Middle frontal gyrus (tissue), 1 donor: ENCODE measurements around the gene SRPK2.
"Not testable (repeated sequence)": the region's sequence is repeated elsewhere in the genome, so short reads cannot be mapped to it uniquely, and the experiment has no call there.

Source experiments
- DNase-seq: peaks from one replicate; pipeline ENCODE4 v3.0.0-alpha.2; 2015; ENCODE audit warnings: low spot score; ENCODE audit errors: extremely low spot score

The SRPK2 gene

DNA sequence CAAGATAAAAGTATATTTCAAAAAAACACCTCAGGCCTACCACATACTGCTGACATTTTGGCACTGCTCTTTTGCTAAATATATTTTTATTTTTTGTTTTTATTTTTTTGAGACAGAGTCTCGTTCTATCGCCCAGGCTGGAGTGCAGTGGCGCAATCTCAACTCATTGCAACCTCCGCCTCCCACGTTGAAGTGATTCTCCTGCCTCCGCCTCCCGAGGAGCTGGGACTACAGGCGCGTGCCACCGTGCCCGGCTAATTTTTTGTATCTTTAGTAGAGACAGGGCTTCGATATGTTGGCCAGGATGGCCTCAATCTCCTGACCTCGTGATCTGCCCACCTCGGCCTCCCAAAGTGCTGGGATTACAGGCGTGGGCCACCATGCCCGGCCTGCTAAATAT is 193.8 kb downstream of the SRPK2 start:
- DNase-seq = not testable (repeated sequence)

DNA sequence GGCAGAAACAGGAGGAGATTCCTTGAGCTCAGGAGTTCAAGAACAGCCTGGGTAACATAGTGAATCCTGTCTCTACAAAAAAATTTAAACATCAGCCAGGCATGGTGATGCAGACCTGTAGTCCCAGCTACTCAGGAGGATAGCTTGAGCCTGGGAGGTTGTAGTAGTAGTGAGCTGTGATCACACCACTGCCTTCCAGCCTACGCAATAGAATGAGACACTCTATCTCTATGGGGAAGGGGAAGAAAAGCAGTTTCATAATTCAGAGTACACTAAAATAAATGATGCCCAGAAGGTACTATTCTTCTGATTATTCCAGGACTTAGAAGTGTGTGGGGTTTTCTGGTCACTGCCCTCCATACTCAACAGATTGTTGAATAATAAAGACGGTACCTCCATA is 197.4 kb downstream of the SRPK2 start:
- no peak for DNase-seq

DNA sequence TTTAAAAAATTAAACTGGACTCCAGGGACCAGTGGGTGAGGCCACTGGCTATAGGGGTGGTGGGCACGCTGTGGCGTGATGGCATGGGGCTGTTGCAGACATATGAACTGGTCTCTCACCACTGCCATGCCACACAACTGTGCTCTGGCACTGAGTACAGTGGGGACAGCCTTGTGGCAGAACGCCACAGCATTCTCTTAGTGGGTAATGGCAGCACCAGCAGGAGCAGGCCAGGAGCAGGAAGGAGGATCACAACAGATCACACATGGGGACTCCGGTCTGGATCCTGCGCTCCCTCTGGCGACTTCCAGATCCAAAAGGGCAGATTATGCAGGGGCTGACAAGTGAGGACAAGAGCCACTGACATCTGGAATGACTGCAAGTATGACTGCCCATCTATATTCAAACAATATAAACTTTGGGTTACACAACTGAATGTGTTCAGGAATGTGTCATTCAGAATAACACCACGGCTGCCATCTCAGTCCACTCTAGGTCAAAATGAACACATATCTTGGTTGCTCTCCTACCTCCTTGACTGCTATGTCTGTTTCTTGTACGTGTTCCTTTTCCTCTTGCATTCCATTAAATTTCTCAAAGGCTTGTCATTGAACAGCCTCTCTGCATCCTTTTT is 198.7 kb downstream of the SRPK2 start:
- no peak for DNase-seq

DNA sequence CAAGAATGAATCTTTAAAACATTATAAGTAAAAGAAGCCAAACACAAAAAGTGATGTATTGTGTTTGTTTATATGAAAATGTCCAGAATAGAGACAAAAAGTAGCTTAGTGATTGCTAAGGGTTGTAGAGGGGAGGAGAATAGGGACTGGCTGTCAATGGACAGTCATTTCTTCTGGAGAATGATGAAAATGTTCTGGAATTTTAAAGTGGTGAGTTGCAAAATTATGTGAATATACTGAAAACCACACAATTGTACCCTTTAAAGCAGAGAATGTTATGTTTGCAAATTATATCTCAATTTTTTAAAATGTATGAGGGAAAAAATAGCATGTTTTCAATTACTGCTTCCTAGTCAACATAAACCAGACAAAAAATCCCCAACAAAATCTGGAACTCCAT is 200.5 kb downstream of the SRPK2 start:
- DNase-seq = no peak

DNA sequence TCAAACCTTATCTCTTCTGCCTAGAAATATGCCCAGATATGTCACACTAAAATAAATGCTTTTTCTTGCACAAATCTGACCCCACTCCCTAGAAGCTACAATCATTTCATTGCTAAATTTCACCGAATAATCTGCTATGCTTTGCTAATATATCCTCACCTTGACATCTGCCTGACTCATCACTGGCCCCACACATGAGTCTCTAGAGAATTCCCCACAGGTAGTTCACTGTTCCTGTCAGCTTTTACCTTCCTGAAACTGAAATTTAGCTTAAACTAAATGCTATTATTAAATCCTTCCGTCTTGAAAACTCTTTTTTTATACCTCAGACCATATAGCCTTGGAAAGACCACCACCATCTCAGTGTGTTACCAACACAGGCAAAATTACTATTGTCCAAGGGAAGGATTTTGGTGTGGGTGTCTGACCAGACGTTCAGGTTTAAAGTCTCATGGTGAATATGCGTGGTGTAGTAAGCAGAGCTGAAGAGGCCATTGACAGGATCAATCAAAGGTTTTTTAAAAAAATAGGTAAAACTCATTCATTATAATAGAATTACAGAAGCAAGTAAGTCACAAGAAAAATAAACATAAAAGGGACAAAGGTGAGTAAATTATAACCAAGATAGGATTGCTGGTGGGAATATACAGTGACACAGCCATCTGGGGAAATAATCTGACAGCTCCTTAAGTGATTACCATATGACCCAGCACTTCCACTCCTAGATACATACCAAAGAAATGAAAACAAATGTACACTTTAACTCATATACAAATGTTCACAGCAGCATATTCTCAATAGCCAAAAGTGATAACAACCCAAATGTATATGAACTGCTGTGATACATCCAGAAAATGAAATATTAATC is 201.2 kb downstream of the SRPK2 start:
- DNase-seq = no peak

DNA sequence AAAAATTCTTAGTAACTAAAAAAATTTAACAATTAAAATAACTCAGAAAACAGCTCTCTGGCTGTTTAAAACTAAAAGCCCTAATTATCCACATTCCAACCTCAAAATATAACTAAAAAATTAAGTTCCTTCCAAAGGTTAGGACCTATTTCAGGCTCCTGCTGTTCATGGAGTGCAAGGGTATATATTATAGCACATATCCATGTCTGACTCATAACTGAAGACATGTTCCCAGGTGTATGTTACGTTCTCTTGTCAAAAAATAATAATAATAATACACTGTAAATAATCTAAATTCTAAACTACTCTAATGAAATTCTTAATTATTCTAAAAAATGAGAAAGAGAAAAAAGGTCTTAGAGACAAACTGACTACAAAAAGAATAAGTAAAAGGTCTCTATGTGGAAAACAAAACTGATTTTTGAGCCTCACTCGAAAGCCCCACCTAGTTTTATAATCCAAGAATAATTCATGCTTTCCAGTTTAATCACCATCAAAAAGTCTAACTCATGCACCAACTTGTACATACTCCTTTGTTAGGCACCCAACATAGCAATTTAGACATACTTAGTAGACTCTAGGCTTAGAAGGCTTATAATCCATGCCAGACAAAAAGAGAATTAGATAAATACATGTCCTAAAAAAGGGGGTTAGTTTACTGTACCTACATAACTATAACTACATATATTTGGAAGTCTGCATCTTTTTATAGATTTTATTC is 203.3 kb downstream of the SRPK2 start:
- no peak for DNase-seq

DNA sequence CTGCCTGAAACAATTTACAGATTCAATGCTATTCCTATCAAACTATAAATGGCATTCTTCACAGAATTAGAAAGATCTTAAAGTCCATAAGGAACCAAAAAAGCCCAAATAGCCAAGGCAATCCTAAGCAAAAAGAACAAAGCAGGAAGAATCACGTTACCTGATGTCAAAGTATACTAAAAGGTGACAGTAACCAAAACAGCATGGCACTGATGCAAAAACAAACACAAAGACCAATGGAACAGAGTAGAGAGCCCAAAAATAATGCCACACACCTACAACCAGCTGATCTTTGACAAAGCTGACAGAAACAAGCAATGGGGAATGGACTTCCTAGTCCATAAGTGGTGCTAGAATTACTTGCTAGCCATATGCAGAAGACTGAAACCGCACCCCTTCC is 208.7 kb downstream of the SRPK2 start:
- DNase-seq = no peak

DNA sequence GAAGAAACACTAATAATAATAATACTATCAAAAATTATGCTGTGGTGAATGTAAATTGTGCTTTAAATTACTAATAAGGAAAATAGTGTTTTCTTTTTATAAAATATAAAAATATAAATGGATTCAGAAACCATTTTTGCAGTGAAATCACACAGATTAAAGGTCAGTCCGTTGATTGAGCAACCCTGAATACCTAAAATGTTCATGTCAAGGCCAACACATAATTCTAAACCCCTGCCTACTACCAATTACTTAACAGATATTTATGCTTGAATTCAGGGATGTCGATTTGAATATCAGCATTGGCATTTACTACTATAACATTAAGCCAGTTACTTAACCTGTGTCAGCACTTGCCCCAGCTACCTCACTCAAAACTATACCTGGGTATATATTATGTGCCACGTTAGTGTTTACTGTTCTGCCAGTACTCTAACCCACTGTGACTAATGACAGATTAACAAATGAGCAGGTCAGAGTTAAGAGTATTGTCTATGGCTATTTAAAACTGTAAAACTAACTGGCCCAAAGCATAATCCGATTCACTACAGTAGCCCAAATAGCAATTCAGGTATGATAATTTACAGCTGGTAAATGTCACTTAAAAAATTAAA is 209.7 kb downstream of the SRPK2 start:
- no peak for DNase-seq

DNA sequence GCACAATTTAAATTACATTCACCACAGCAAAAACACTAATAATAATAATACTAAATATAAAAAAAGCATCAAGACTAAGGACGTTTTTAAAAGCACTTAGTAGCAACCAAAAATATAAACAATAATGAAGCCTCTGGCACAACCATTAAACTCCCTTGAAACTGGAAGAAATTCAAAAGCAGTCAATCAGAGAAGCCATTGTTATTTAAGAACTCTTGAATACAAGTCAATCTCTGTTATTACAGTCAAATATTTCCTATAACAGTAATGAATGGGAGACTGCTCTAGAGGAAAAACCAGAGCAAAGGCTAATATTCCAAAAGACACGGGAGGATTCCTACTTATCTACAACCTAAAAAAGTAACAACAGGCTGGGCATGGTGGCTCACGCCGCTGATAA is 210.5 kb downstream of the SRPK2 start:
- no peak for DNase-seq

DNA sequence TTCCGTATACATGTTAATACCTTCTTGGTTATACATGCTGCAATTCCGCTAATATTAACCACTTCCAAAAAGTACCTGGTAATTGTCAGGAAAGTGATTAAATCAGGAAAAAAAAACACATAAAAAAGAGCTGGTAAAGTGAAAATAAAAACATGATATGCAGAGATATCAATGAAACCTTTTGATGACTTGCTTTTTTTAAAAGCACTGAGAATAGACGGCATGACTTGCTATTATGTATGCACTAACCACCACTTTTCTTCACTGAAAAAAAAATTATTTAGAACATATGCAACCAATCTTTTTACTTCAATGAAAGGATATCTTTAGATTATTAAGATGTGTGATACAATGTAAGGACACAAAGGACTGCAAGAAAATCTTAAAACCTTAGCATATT is 211.7 kb downstream of the SRPK2 start:
- no peak for DNase-seq

DNA sequence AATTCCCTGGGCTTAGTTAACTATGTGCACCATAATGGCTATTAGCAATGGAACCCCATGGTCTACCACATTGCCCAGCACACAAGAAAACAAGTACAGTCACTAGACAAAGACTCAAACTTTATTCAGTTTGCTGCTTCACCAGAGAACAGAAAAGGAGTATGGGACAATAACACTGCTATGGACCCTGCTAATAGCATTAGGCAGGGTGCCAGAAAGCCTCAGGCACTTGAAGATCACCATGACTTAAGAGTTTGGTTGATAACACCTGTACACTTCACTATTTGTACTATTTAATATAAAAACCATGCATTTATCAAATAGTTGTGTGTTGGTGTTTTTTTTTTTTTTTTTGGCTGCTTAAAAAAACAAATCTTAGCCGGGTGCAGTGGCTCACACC is 215.1 kb downstream of the SRPK2 start:
- no peak for DNase-seq

DNA sequence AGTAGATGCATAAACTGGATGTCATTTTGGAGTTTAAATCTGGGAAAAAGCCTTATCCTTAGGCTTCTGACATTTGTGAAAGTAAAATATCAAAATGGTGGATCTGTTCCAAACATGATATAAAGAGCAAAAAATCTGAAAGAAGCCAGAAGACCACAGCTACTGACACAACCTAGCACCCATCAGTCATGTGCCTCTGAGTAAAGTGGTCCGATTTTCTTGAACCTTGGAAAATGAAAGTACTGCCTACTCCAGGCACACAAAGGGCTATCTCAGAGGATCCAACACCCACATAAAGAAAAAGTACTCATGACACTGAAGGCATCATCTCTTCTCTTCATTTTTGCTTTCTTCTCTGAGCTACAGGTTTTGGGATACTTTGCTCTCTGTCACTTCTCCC is 224.0 kb downstream of the SRPK2 start:
- DNase-seq = no peak

DNA sequence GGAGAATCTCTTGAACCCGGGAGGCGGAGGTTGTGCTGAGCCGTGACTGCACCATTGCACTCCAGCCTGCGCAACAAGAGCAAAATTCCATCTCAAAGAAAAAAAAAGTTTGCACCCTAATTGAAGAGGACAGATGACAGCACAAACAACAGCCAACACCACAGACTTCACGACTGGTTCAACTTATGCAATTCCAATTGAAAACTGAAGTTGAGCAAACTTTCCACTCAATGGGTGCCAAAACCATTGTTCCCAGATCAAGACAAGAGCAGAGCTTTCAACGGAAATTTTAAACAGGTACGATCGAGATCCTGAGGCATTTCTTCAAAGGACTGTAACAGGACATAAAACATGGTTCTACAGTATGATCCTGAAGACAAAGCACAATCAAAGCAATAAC is 225.0 kb downstream of the SRPK2 start:
- no peak for DNase-seq

DNA sequence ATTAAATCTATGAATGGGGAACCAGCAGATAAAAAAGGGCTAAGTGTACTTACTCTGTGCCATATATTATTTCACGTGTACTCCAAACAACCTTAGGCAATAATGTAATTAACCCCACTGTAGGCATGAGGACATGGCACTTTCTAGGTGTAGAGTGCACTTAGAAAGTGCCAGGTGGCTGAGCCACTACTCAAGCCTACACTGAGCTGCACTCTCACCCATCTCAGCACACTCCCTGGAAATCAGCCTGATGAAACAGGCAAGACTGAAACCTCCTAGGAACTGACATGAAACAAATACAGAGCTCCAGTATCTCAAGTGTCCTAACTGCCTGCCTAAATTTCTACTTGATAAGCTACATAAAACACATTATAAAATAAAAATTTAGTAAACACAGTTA is 227.4 kb downstream of the SRPK2 start:
- DNase-seq = no peak

DNA sequence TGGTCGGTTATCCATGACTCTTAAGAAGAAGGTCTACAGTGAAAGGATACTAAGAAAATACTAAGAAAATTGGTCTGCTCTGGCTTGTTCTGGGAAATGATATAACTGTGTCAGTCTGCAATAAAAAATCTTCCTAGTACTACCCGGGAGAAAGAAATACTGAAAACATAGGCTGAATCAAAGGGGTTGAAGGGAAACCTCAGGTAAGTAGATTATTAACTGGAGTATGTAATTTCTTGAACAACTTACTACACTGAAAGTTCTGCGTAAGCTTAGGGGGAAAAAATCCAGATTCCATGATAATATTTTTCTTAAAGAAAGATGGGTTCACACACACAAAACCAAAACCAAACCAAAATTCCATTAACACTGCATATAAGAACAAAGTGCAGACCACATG is 231.4 kb downstream of the SRPK2 start:
- DNase-seq = no peak

DNA sequence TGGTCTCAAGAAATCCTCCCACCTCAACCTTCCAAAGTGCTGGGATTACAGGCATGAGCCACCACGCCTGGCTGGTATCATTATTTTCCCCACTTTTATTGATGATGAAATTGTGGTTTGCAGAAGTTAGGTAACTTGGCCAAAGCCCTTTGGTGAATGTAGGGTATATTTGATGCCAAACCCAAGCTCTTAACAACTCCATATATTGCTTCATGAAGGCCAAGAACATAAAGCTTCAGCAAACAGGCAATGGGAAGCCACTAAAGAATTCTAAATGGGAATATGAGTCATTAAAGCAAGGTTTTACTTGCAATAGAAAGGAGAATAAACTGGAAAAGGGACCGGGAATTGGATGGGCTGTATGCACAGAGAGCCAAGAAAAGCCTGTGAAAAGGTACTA is 232.0 kb downstream of the SRPK2 start:
- DNase-seq = no peak

DNA sequence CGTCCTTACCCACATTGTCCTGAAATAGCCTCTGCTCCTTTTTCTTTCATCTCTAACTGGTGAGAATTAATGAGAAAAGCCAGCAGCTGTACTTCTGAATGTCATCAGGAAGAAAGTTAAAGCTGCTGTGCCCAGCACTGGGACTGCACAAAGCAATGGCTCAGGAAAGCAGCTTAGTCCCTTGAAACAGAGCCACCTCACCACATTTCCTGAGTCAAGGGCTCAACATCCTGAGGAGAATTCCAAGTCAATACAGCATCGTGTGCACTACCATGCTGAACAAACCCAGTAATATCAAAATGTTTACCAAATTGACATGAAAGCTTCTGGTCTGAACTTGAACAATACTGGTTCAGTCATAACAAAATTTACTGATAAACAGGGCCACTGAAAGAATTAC is 234.6 kb downstream of the SRPK2 start:
- no peak for DNase-seq

DNA sequence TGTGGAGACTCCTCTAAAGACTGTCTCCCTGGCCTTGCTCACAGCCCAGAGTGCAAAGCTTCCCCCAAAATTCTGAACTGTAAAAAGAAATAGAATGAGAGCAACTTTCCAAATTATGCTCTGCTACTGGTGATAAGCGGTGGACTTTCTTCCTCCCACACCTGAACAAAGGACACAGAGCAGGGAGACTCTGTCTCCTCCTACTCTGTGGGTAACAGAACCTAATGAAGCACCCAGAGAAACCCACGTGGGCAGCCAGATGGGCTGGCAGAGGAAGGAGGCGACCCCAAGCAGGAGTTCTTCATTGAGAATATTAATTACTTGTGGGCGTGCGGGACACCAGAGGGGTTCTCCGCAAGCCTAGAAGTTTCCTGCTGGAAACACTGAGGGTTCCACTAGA is 235.2 kb downstream of the SRPK2 start:
- DNase-seq = no peak

DNA sequence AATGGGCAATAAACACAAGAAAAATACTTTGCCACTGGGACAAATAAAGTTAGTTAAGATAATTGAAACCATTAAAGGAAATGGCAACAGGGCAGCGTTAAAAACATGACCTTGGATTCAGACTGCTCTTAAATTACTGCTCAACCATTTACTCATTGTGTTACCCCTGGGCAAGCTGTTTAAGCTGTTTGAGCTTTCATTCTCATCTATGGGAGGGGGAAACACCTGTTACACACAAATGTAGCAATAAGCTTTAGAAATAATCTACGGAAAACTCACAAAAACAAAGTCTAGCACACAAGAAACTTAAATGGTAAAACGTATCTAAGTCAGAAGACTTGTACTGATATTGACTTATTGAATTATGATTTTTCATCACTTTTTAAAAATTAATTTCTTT is 237.6 kb downstream of the SRPK2 start:
- DNase-seq = no peak

DNA sequence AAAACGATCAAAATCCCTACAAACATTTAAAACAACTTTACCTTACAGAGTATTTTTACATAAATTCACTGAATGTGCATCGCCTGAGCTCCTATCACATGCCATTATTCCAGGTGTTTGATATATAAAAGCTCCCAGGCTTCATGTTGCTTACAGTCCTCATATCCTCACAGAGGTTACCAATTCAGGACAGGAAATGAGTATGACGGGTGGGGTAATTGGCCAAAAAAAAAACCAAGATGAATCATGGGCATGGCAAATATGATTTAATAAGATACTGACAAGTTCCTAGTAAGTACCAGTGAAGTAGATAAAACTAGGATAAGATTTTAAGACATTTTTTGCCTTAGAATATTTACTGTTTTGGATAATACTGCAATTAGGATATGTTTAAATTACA is 238.9 kb downstream of the SRPK2 start:
- no peak for DNase-seq

DNA sequence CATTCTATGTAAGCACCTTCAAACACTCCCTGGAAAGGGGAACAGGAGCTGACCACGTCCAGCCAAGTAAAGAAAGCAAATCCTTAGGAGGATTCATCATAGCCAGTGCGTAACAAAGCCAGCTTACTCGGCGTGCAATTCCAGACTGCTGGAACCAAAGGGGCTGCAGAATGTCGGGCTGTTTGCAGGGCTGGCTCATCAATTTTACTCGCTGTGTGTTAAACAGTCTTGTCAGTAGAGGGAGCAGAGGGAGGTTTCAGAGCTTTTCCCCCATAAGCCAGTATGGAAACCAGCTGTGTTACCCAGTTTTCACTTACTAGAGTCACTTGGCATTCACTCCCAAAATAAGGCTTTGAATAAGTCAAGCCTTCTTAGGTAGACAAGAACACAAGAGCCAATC is 247.7 kb downstream of the SRPK2 start:
- DNase-seq = no peak

DNA sequence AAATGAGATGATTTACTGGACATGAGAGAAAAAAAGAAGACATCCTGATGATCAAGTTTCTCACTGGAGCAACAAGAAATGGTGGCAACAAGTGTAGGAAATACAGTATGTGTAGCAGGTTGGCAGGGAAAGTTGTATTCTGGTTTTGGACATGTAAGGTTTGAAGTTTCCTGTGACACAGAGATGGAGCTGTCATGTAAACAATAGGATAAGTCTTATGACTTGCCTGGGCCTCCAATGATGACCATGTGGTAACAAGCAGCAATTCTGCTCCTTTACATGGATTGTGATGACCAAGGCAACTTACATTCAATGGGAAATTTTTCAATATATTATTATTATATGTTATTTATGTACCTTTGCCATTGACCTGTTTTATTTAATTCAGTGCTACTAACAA is 249.3 kb downstream of the SRPK2 start:
- no peak for DNase-seq
